Neural progenitor cell (in vitro differentiated cells): ENCODE measurements around the gene DDX47. TPM values are rescaled to one million over a fixed set of nuclear protein-coding genes. Genes with fewer than 3 reads are reported as not detected.

Experiments used
- DNase-seq: peaks from one replicate; pipeline ENCODE4 v3.0.0-alpha.2; 2016; ENCODE audit warnings: low spot score
- H2AFZ ChIP-seq: fragments of 200-600 bp; sonication (generic); replicated peaks from 2 replicates; pipeline ENCODE4 v1.6.1; 2016; ENCODE audit warnings: antibody characterized with exemption
- H3F3A ChIP-seq: fragments of 200-600 bp; sonication (generic); 2 replicates; pipeline ENCODE4 v1.6.1; 2016; ENCODE audit warnings: antibody characterized with exemption, low read depth
- H3K27ac ChIP-seq: fragments of 200-600 bp; sonication (generic); 2 replicates; pipeline ENCODE4 v1.5.1; 2016; ENCODE audit warnings: mild to moderate bottlenecking
- H3K27me3 ChIP-seq: fragments of 200-600 bp; sonication (generic); 2 replicates; pipeline ENCODE4 v1.6.1; 2016; ENCODE audit warnings: mild to moderate bottlenecking, moderate library complexity
- H3K36me3 ChIP-seq: fragments of 200-600 bp; sonication (generic); 2 replicates; pipeline ENCODE4 v1.5.1; 2016
- H3K4me1 ChIP-seq: fragments of 200-600 bp; sonication (generic); 2 replicates; pipeline ENCODE4 v1.6.1; 2016; ENCODE audit warnings: mixed run types
- H3K4me2 ChIP-seq: fragments of 200-600 bp; sonication (generic); 2 replicates; pipeline ENCODE4 v1.6.1; 2016
- H3K4me3 ChIP-seq: fragments of 200-600 bp; sonication (generic); 2 replicates; pipeline ENCODE4 v1.5.1; 2016
- H3K79me2 ChIP-seq: fragments of 200-600 bp; sonication (generic); 2 replicates; pipeline ENCODE4 v1.6.1; 2016; ENCODE audit warnings: low read depth
- H3K9ac ChIP-seq: fragments of 200-600 bp; sonication (generic); 2 replicates; pipeline ENCODE4 v1.6.1; 2016
- H3K9me3 ChIP-seq: fragments of 200-600 bp; sonication (generic); 2 replicates; pipeline ENCODE4 v1.5.1; 2016; ENCODE audit warnings: low read depth
- H4K20me1 ChIP-seq: fragments of 200-600 bp; sonication (generic); 2 replicates; pipeline ENCODE4 v1.6.1; 2016; ENCODE audit warnings: low read depth
- H3K27ac Mint-ChIP-seq: 3 replicates; pipeline ENCODE4 v1.8.0; 2021; ENCODE audit warnings: mixed read lengths
- H3K27me3 Mint-ChIP-seq: 2 replicates; pipeline ENCODE4 v1.8.0; 2022; ENCODE audit warnings: low read depth, mild to moderate bottlenecking, inconsistent platforms, moderate library complexity, mixed read lengths; ENCODE audit not compliant: insufficient read depth
- H3K36me3 Mint-ChIP-seq: 3 replicates; pipeline ENCODE4 v1.8.0; 2021; ENCODE audit warnings: mixed read lengths
- H3K4me1 Mint-ChIP-seq: 3 replicates; pipeline ENCODE4 v1.8.0; 2021; ENCODE audit warnings: mixed read lengths
- H3K4me3 Mint-ChIP-seq: 3 replicates; pipeline ENCODE4 v1.8.0; 2021; ENCODE audit warnings: mild to moderate bottlenecking, moderate library complexity, mixed read lengths
- H3K9me3 Mint-ChIP-seq: 3 replicates; pipeline ENCODE4 v1.8.0; 2020; ENCODE audit warnings: mixed read lengths
- CTCF ChIP-seq: fragments of 200-600 bp; sonication (generic); IDR thresholded peaks from 2 replicates; pipeline ENCODE4 v1.5.1; 2017; ENCODE audit warnings: antibody characterized with exemption, mild to moderate bottlenecking
- EZH2 ChIP-seq: fragments of 200-600 bp; sonication (generic); IDR thresholded peaks from 2 replicates; pipeline ENCODE4 v1.6.1; 2017; ENCODE audit warnings: antibody characterized with exemption, mild to moderate bottlenecking, moderate library complexity
- EZH2phosphoT487 ChIP-seq: fragments of 200-600 bp; sonication (generic); IDR thresholded peaks from 2 replicates; pipeline ENCODE4 v1.6.1; 2017; ENCODE audit warnings: antibody characterized with exemption
- total RNA-seq: library from RNA; depleted of rRNA; stranded (reverse); fragments of >200 nt; gene quantifications from 2 replicates; pipeline ENCODE4 v1.2.3, GENCODE V29; 2015; ENCODE audit warnings: low replicate concordance

The DDX47 gene
- total RNA-seq, 1 donor from 2014 or later: 107 TPM

GRCh38 chr12:12822886-12823285 is 9.7 kb downstream of the DDX47 start:
- H3K4me3 Mint-ChIP-seq: no peak overlapping the region
- no peaks in the 10 kb centered on the region for H3K9me3 ChIP-seq
- no peak overlapping the region for H3K27ac Mint-ChIP-seq
- peaks cover 22% of the 10 kb centered on the region for H3K79me2 ChIP-seq
- no peaks in the 10 kb centered on the region for H3K27me3 ChIP-seq
- no peak overlapping the region for H3K27ac ChIP-seq
- no peaks in the 10 kb centered on the region for H3K4me1 ChIP-seq
- H3K4me3 ChIP-seq: no peak overlapping the region
- H3F3A ChIP-seq: peaks cover 11% of the 10 kb centered on the region
- peaks cover 38% of the 10 kb centered on the region for H3K36me3 Mint-ChIP-seq
- no peak overlapping the region for H2AFZ ChIP-seq
- no peak overlapping the region for H3K9ac ChIP-seq
- no peaks in the 10 kb centered on the region for H3K9me3 Mint-ChIP-seq
- H3K36me3 ChIP-seq: peaks cover 28% of the 10 kb centered on the region
- no peak for DNase-seq
- no peak overlapping the region for H3K4me2 ChIP-seq
- TF ChIP-seq EZH2phosphoT487 (no peak), EZH2 (no peak), CTCF (no peak)
- H3K27me3 Mint-ChIP-seq: no peaks in the 10 kb centered on the region
- H3K4me1 Mint-ChIP-seq: peaks cover 3% of the 10 kb centered on the region
- H4K20me1 ChIP-seq: peaks cover 17% of the 10 kb centered on the region

GRCh38 chr12:12823300-12823699 is 10.2 kb downstream of the DDX47 start:
- Histone ChIP-seq H4K20me1 (peaks cover 17% of the 10 kb centered on the region), H3K27me3 (no peaks in the 10 kb centered on the region), H3K27ac (no peak overlapping the region), H3F3A (peaks cover 11% of the 10 kb centered on the region), H3K9me3 (no peaks in the 10 kb centered on the region), H3K4me3 (no peak overlapping the region), H3K4me1 (no peaks in the 10 kb centered on the region), H3K4me2 (no peak overlapping the region), H2AFZ (no peak overlapping the region), H3K9ac (no peak overlapping the region), H3K79me2 (peaks cover 18% of the 10 kb centered on the region), H3K36me3 (peaks cover 32% of the 10 kb centered on the region)
- no peak overlapping the region for H3K4me3 Mint-ChIP-seq
- peaks cover 39% of the 10 kb centered on the region for H3K36me3 Mint-ChIP-seq
- DNase-seq: no peak
- no peak for TF ChIP-seq EZH2
- no peak for TF ChIP-seq EZH2phosphoT487
- TF ChIP-seq CTCF: no peak
- H3K4me1 Mint-ChIP-seq: peaks cover 3% of the 10 kb centered on the region
- no peak overlapping the region for H3K27ac Mint-ChIP-seq
- H3K9me3 Mint-ChIP-seq: no peaks in the 10 kb centered on the region
- no peaks in the 10 kb centered on the region for H3K27me3 Mint-ChIP-seq

DNA sequence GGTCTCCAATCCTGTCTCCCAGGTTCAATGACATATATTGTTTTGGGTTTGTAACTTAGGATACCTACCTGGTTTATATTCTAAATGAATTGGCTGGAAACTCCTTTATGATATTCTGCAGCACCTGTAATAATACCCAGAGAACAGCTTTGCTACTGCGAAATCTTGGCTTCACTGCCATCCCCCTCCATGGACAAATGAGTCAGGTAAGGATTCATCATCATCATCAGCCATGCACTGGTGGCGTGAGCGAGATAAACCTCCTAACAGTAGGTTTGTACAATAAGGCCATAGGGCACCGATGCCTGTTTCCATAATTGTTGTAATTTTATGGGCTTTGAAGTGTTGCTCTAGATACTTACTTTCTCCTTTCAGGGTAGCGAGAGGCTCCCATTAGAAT is 10.7 kb downstream of the DDX47 start:
- no peak for DNase-seq
- TF ChIP-seq CTCF (no peak), EZH2phosphoT487 (no peak), EZH2 (no peak)
- no peak overlapping the region for H3K9ac ChIP-seq
- peaks cover 11% of the 10 kb centered on the region for H3F3A ChIP-seq
- no peaks in the 10 kb centered on the region for H3K27me3 Mint-ChIP-seq
- peaks cover 3% of the 10 kb centered on the region for H3K4me1 Mint-ChIP-seq
- H3K36me3 ChIP-seq: peaks cover 37% of the 10 kb centered on the region
- H3K9me3 Mint-ChIP-seq: no peaks in the 10 kb centered on the region
- no peak overlapping the region for H3K4me3 ChIP-seq
- no peaks in the 10 kb centered on the region for H3K9me3 ChIP-seq
- H3K27ac Mint-ChIP-seq: no peak overlapping the region
- no peak overlapping the region for H3K4me3 Mint-ChIP-seq
- H4K20me1 ChIP-seq: peaks cover 13% of the 10 kb centered on the region
- H2AFZ ChIP-seq: no peak overlapping the region
- peaks cover 15% of the 10 kb centered on the region for H3K79me2 ChIP-seq
- no peaks in the 10 kb centered on the region for H3K27me3 ChIP-seq
- peaks cover 39% of the 10 kb centered on the region for H3K36me3 Mint-ChIP-seq
- no peak overlapping the region for H3K27ac ChIP-seq
- H3K4me2 ChIP-seq: no peak overlapping the region
- no peaks in the 10 kb centered on the region for H3K4me1 ChIP-seq
